H1 (cell line): Measurements from ENCODE around the gene PCYT1B. TPM values are rescaled to one million over a fixed set of nuclear protein-coding genes. Genes with fewer than 3 reads are reported as not detected.

Source experiments
- CTCF ChIA-PET: fragments of 300-600 bp; sonication (Branson Sonifier 250); formaldehyde crosslinking; loops from one replicate; lab custom pipeline; 2021; ENCODE audit not compliant: partially characterized antibody; lab: Charles Lee
- POLR2A ChIA-PET: fragments of 300-600 bp; sonication (Branson Sonifier 250); formaldehyde crosslinking; loops from one replicate; lab custom pipeline; 2021; ENCODE audit warnings: inconsistent platforms; ENCODE audit not compliant: partially characterized antibody; lab: Charles Lee
- DNase-seq, 2 experiments: peaks; one replicate each; pipeline versions ENCODE4 v3.0.0 to v3.0.0-alpha.2; 2010 to 2022; ENCODE audit warnings: low spot score in 2 of 2, low read depth in 1 of 2, mixed read lengths in 1 of 2
- FAIRE-seq: peaks from 2 replicates; lab custom pipeline; 2011; peaks lifted over from hg19 to GRCh38; lab: Jason Lieb, UNC
- H2AFZ ChIP-seq: 2 replicates; pipeline ENCODE4 v1.8.1; 2012; ENCODE audit warnings: low read length, inconsistent platforms
- H2AK5ac ChIP-seq: 2 replicates; pipeline ENCODE4 v1.6.1; 2013; ENCODE audit warnings: low read depth, low read length
- H2BK120ac ChIP-seq: replicated peaks from 2 replicates; pipeline ENCODE3; 2013; ENCODE audit warnings: low read depth, low read length, inconsistent platforms
- H2BK12ac ChIP-seq: 2 replicates; pipeline ENCODE4 v1.6.1; 2013; ENCODE audit warnings: low read depth, low read length
- H2BK15ac ChIP-seq: 2 replicates; pipeline ENCODE4 v1.6.1; 2013; ENCODE audit warnings: low read length
- H2BK20ac ChIP-seq: 2 replicates; pipeline ENCODE4 v1.6.1; 2013; ENCODE audit warnings: low read length
- H2BK5ac ChIP-seq: 2 replicates; pipeline ENCODE4 v1.6.1; 2013; ENCODE audit warnings: low read depth, low read length
- H3K14ac ChIP-seq: 2 replicates; pipeline ENCODE4 v1.6.1; 2013; ENCODE audit warnings: inconsistent platforms; ENCODE audit not compliant: insufficient read length
- H3K18ac ChIP-seq: 2 replicates; pipeline ENCODE4 v1.6.1; 2013; ENCODE audit warnings: low read length; ENCODE audit errors: extremely low read depth
- H3K23ac ChIP-seq: 2 replicates; pipeline ENCODE4 v1.6.1; 2013; ENCODE audit warnings: inconsistent platforms; ENCODE audit not compliant: insufficient read length
- H3K23me2 ChIP-seq: 2 replicates; pipeline ENCODE4 v1.6.1; 2013; ENCODE audit warnings: low read depth, low read length
- H3K27ac ChIP-seq: 2 replicates; pipeline ENCODE4 v1.6.1; 2011; ENCODE audit warnings: low read depth, low read length, inconsistent platforms
- H3K27me3 ChIP-seq, 4 experiments: replicated peaks in 1 of 4; 1 replicate in 1 of 4; 2 replicates in 3 of 4; pipeline versions ENCODE4 v1.6.1 to v1.8.1; 2011 to 2013; ENCODE audit warnings: low read length in 3 of 4, mild to moderate bottlenecking in 3 of 4, inconsistent platforms in 2 of 4, mixed read lengths in 2 of 4, moderate library complexity in 1 of 4; ENCODE audit not compliant: control insufficient read depth in 3 of 4, insufficient read depth in 3 of 4; ENCODE audit errors: extremely low read depth in 1 of 4
- H3K36me3 ChIP-seq, 4 experiments: 2 replicates each; pipeline versions ENCODE4 v1.6.1 to v1.8.1; 2011 to 2013; ENCODE audit warnings: mild to moderate bottlenecking in 4 of 4, low read length in 3 of 4, moderate library complexity in 2 of 4, control low read depth in 1 of 4, inconsistent platforms in 1 of 4; ENCODE audit not compliant: insufficient read depth in 4 of 4, control insufficient read depth in 2 of 4
- H3K4ac ChIP-seq: replicated peaks from 2 replicates; pipeline ENCODE3; 2013; ENCODE audit warnings: low read length, low read depth, mixed read lengths, inconsistent platforms; ENCODE audit not compliant: insufficient read length
- H3K4me1 ChIP-seq, 4 experiments: replicated peaks in 1 of 4; 1 replicate in 1 of 4; 2 replicates in 3 of 4; pipeline versions ENCODE4 v1.6.1 to v1.8.1; 2011 to 2013; ENCODE audit warnings: low read length in 3 of 4, inconsistent platforms in 2 of 4, mixed read lengths in 1 of 4; ENCODE audit not compliant: insufficient read depth in 4 of 4, control insufficient read depth in 3 of 4
- H3K4me2 ChIP-seq, 2 experiments: 2 replicates each; pipeline versions ENCODE4 v1.6.1 to v1.8.1; 2011 to 2013; ENCODE audit warnings: low read depth in 2 of 2, low read length in 2 of 2, control low read depth in 1 of 2, inconsistent platforms in 1 of 2, mild to moderate bottlenecking in 1 of 2; ENCODE audit not compliant: insufficient read depth in 1 of 2
- H3K4me3 ChIP-seq, 4 experiments: fragments of 200-600, 300-600 bp in 1 of 4; sonication (generic), shearing (Covaris generic), sonication (Bioruptor Twin) in 1 of 4; 2 replicates each; pipeline versions ENCODE4 v1.5.1 to v1.8.1; 2011 to 2016; ENCODE audit warnings: low read length in 4 of 4, low read depth in 3 of 4, control low read depth in 2 of 4, inconsistent platforms in 2 of 4, mild to moderate bottlenecking in 2 of 4, mixed read lengths in 1 of 4, moderate library complexity in 1 of 4; ENCODE audit not compliant: insufficient read depth in 2 of 4; ENCODE audit errors: extremely low read depth in 1 of 4
- H3K56ac ChIP-seq: replicated peaks from 2 replicates; pipeline ENCODE3; 2013; ENCODE audit warnings: low read depth, mild to moderate bottlenecking, mixed read lengths, low read length, inconsistent platforms; ENCODE audit not compliant: insufficient read length
- H3K79me1 ChIP-seq: 2 replicates; pipeline ENCODE4 v1.6.1; 2013; ENCODE audit warnings: low read depth, low read length, control low read depth
- H3K79me2 ChIP-seq, 2 experiments: 2 replicates each; pipeline versions ENCODE4 v1.6.1 to v1.8.1; 2012 to 2013; ENCODE audit warnings: low read length in 2 of 2, mild to moderate bottlenecking in 2 of 2, inconsistent platforms in 1 of 2; ENCODE audit not compliant: insufficient read depth in 2 of 2, control insufficient read depth in 1 of 2
- H3K9ac ChIP-seq, 4 experiments: replicated peaks in 1 of 4; 1 replicate in 1 of 4; 2 replicates in 3 of 4; pipeline versions ENCODE4 v1.6.1 to v1.8.1; 2011 to 2013; ENCODE audit warnings: low read depth in 3 of 4, low read length in 3 of 4, control low read depth in 2 of 4, mild to moderate bottlenecking in 2 of 4, moderate library complexity in 2 of 4, inconsistent platforms in 1 of 4; ENCODE audit errors: extremely low read depth in 1 of 4
- H3K9me3 ChIP-seq, 2 experiments: 2 replicates each; pipeline versions ENCODE4 v1.6.1 to v1.8.1; 2012 to 2013; ENCODE audit warnings: mild to moderate bottlenecking in 2 of 2, moderate library complexity in 2 of 2, control low read depth in 1 of 2, inconsistent platforms in 1 of 2, low read depth in 1 of 2, low read length in 1 of 2, mixed read lengths in 1 of 2; ENCODE audit not compliant: insufficient read depth in 2 of 2
- H4K20me1 ChIP-seq, 2 experiments: replicated peaks in 1 of 2; 2 replicates each; pipeline versions ENCODE3 to v1.8.1; 2011 to 2013; ENCODE audit warnings: inconsistent platforms in 2 of 2, low read length in 2 of 2, mild to moderate bottlenecking in 1 of 2; ENCODE audit not compliant: insufficient read depth in 2 of 2, control insufficient read depth in 1 of 2
- H4K5ac ChIP-seq: 2 replicates; pipeline ENCODE4 v1.6.1; 2013; ENCODE audit warnings: low read length, low read depth, mixed read lengths, inconsistent platforms; ENCODE audit not compliant: insufficient read length
- H4K8ac ChIP-seq: 2 replicates; pipeline ENCODE4 v1.8.0; 2013; ENCODE audit warnings: mild to moderate bottlenecking, moderate library complexity, low read length, inconsistent platforms; ENCODE audit not compliant: insufficient read depth; ENCODE audit errors: extremely low read depth
- H4K91ac ChIP-seq: replicated peaks from 2 replicates; pipeline ENCODE3; 2013; ENCODE audit warnings: low read length, mixed read lengths, inconsistent platforms; ENCODE audit not compliant: insufficient read length
- ASH2L ChIP-seq: fragments of 200-600, 300-600 bp; sonication (generic); IDR thresholded peaks from one replicate; pipeline ENCODE4 v1.7.1; 2017; ENCODE audit warnings: low read length
- CREB1 ChIP-seq: IDR thresholded peaks from 2 replicates; pipeline ENCODE4 v1.6.1; 2012; ENCODE audit warnings: inconsistent platforms
- EZH2 ChIP-seq: fragments of 200-600 bp; sonication (generic); IDR thresholded peaks from 2 replicates; pipeline ENCODE4 v1.7.1; 2012; ENCODE audit warnings: low read depth, mild to moderate bottlenecking, moderate library complexity, low read length, inconsistent platforms; ENCODE audit not compliant: severe bottlenecking
- HDAC2 ChIP-seq, 2 experiments: fragments of 300-600 bp in 1 of 2; sonication (generic) in 1 of 2; IDR thresholded peaks; 2 replicates each; pipeline ENCODE4 v1.6.1; 2011 to 2012; ENCODE audit warnings: low read depth in 2 of 2, low read length in 2 of 2, mild to moderate bottlenecking in 2 of 2, moderate library complexity in 2 of 2, borderline replicate concordance in 1 of 2, inconsistent platforms in 1 of 2
- KDM5A ChIP-seq: fragments of 200-600 bp; IDR thresholded peaks from 2 replicates; pipeline ENCODE4 v1.7.1; 2012; ENCODE audit warnings: mild to moderate bottlenecking, low read length, inconsistent platforms, mixed read lengths
- MAX ChIP-seq: IDR thresholded peaks from 2 replicates; pipeline ENCODE4 v1.6.1; 2012; ENCODE audit warnings: inconsistent platforms
- NANOG ChIP-seq: IDR thresholded peaks from 2 replicates; pipeline ENCODE4 v1.6.1; 2011; ENCODE audit warnings: low read length, low read depth, mild to moderate bottlenecking, inconsistent platforms; ENCODE audit not compliant: insufficient read depth, poor library complexity, severe bottlenecking
- SIRT6 ChIP-seq: IDR thresholded peaks from one replicate; pipeline ENCODE4 v1.7.1; 2012; ENCODE audit warnings: low read length, inconsistent platforms
- SRF ChIP-seq: IDR thresholded peaks from 2 replicates; pipeline ENCODE4 v1.6.1; 2011; ENCODE audit warnings: mild to moderate bottlenecking, low read depth, low read length, moderate library complexity
- TEAD4 ChIP-seq: IDR thresholded peaks from 2 replicates; pipeline ENCODE4 v1.6.1; 2012; ENCODE audit warnings: low read depth, low read length, inconsistent platforms, mixed read lengths
- ZNF274 ChIP-seq: IDR thresholded peaks from 2 replicates; pipeline ENCODE4 v1.7.0; 2012; ENCODE audit warnings: low read length, borderline replicate concordance; ENCODE audit errors: extremely low read depth
- WGBS, 2 experiments: shearing (Covaris generic) in 1 of 2; methylation state at CpG; one replicate each; pipeline versions ENCODE4 v1.1.6 to v1.1.7; 2013 to 2015; ENCODE audit warnings: low lambda C conversion rate in 2 of 2, mixed read lengths in 2 of 2, inconsistent platforms in 1 of 2, low coverage in 1 of 2, missing lambda C conversion rate in 1 of 2; ENCODE audit not compliant: insufficient replicate concordance in 2 of 2, insufficient coverage in 1 of 2, insufficient read length in 1 of 2; ENCODE audit errors: extremely low coverage in 1 of 2, missing lambda C conversion rate in 1 of 2; 5-methylcytosine and 5-hydroxymethylcytosine counted together
- polyA plus RNA-seq, 7 experiments: library from polyadenylated mRNA; depleted of rRNA in 3 of 7; stranded (reverse) in 5 of 7; unstranded in 2 of 7; fragments of >200 nt in 5 of 7; fragments of 200-250 nt in 2 of 7; gene quantifications; 1 replicate in 5 of 7; 2 replicates in 1 of 7; 4 replicates in 1 of 7; pipeline versions ENCODE4 v1.2.1 to v1.2.3, GENCODE V29; 2011 to 2013; ENCODE audit warnings: missing spikeins in 2 of 7, mixed read lengths in 2 of 7
- total RNA-seq: library from RNA; stranded (reverse); fragmentation: NEBNext Ultra II Directional; extraction: Animal tissue kit (Norgen Biotek cat#: 25700); gene quantifications from 2 replicates; pipeline ENCODE4 v1.2.1, GENCODE V29; 2021

PCYT1B gene
- total and polyA plus RNA-seq, 2 of the 8 experiments (the other 6 are each of a cell fraction or from before 2014, with no cell fraction given) = 17.9 to 30.6 TPM

DNA sequence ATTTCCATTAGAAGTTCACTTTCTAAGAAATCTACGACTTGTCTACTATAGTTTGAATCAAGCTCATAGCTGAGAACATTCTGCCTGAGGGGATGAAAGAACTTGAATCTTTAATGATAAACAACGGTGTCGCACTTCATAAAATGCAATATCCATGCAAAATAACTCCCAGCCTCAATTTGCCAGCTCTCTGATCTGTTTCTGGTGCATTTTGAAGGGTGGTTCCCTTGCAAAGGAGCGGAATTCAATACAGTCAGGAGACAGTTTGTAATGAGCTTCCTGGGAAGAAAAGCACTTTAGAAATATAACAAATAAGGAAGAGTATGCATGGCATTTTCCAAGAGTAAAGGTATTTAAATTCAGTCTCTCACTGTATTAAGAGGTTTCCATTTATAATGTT is 80.0 kb downstream of the PCYT1B start:
- Histone ChIP-seq H3K23ac (no peak overlapping the region), H3K9ac (no peak overlapping the region), H4K91ac (no peak overlapping the region), H3K14ac (no peak overlapping the region), H3K4me1 (no peaks in the 10 kb centered on the region), H2BK5ac (no peak overlapping the region), H3K56ac (no peak overlapping the region), H3K18ac (no peak overlapping the region), H2AK5ac (no peak overlapping the region), H2BK12ac (no peak overlapping the region), H3K79me2 (no peaks in the 10 kb centered on the region), H3K79me1 (no peaks in the 10 kb centered on the region), H4K5ac (no peak overlapping the region), H2BK120ac (no peak overlapping the region), H3K4ac (no peak overlapping the region), H2BK20ac (no peak overlapping the region), H3K27ac (no peak overlapping the region), H3K36me3 (no peaks in the 10 kb centered on the region), H3K23me2 (no peaks in the 10 kb centered on the region), H3K27me3 (no peaks in the 10 kb centered on the region), H4K8ac (no peak overlapping the region), H3K9me3 (no peaks in the 10 kb centered on the region), H3K4me2 (no peak overlapping the region), H2BK15ac (no peak overlapping the region), H2AFZ (no peak overlapping the region), H3K4me3 (no peak overlapping the region), H4K20me1 (no peaks in the 10 kb centered on the region)
- ChIA-PET CTCF (interaction anchor here (0.9 kb wide), 1 partner anchor 169 kb away, joined by 4 read pairs; no protein-coding TSS in a partner anchor), POLR2A (no interaction called here)
- DNase-seq (no peak), FAIRE-seq (peak; percentile 42)
- 100% methylated on average over 4 of the region's 4 CpGs; no CpG with 5 or more reads in 1 of the 2 experiments for WGBS, 2 experiments
- TF ChIP-seq CREB1 = no peak
- no peak for TF ChIP-seq NANOG
- TF ChIP-seq SRF = no peak
- TF ChIP-seq SIRT6 = no peak
- TF ChIP-seq ZNF274 = no peak
- no peak for TF ChIP-seq HDAC2 (IDR thresholded peaks at IDR 0.05; ENCODE audit: borderline replicate concordance in 1 of 2, low read depth in 2 of 2, low read length in 2 of 2)
- TF ChIP-seq ASH2L = no peak
- TF ChIP-seq EZH2 = no peak
- TF ChIP-seq KDM5A = no peak
- no peak for TF ChIP-seq MAX
- no peak for TF ChIP-seq TEAD4
